HCT116 (cell line): ENCODE measurements around the gene GRIA4. TPM values are rescaled to one million over a fixed set of nuclear protein-coding genes. Genes with fewer than 3 reads are reported as not detected.

Source experiments
- ATAC-seq: fragments of 200-7000 bp; cut with Tn5 transposase; 2 replicates; pipeline ENCODE4 v1.9.1; 2020; ENCODE audit warnings: mild to moderate bottlenecking, moderate library complexity
- BruUV-seq: library from RNA; stranded (reverse); fragments of 400-500 nt; replicated peaks from 2 replicates; lab custom pipeline; 2021; lab: Mats Ljungman, UMichigan
- CTCF ChIA-PET: fragments of 300-600 bp; sonication (Branson Sonifier 250); formaldehyde crosslinking; loops from one replicate; lab custom pipeline; 2021; ENCODE audit warnings: antibody characterized with exemption; lab: Charles Lee
- POLR2A ChIA-PET: fragments of 300-600, 350-600 bp; sonication (Branson Sonifier 250); formaldehyde crosslinking; loops from one replicate; lab custom pipeline; 2021; ENCODE audit warnings: antibody characterized with exemption; lab: Charles Lee
- RAD21 ChIA-PET, 2 experiments: fragments of 300-600 bp; sonication (Branson Sonifier 250); formaldehyde crosslinking; loops; one replicate each; lab custom pipeline; 2023; ENCODE audit warnings: low total read pairs in 2 of 2; ENCODE audit not compliant: uncharacterized antibody in 2 of 2, unreplicated experiment in 2 of 2, low non-redundant PET in 1 of 2; lab: Charles Lee
- DNase-seq: peaks from one replicate; pipeline ENCODE4 v3.0.0-alpha.2; 2010; ENCODE audit warnings: low read depth, low spot score
- H2AFZ ChIP-seq: fragments of 200-600 bp; shearing (Covaris generic), sonication (generic); 2 replicates; pipeline ENCODE4 v1.6.1; 2017; ENCODE audit warnings: low read depth, mixed run types, mixed read lengths, antibody characterized with exemption, low read length; ENCODE audit not compliant: poor library complexity, severe bottlenecking
- H3K27ac ChIP-seq: 2 replicates; pipeline ENCODE4 v1.5.1; 2012; ENCODE audit warnings: low read depth, low read length
- H3K27me3 ChIP-seq: fragments of 200-600 bp; sonication (generic); 2 replicates; pipeline ENCODE4 v1.6.1; 2016; ENCODE audit warnings: mixed run types, low read length, mixed read lengths; ENCODE audit not compliant: insufficient read depth
- H3K36me3 ChIP-seq, 2 experiments: fragments of 200-500 bp in 1 of 2; fragments of 200-600 bp in 1 of 2; sonication (Bioruptor generic) in 1 of 2; sonication (generic) in 1 of 2; 2 replicates each; pipeline versions ENCODE4 v1.5.1 to v1.6.1; 2014 to 2016; ENCODE audit warnings: low read length in 2 of 2, inconsistent platforms in 1 of 2, mixed read lengths in 1 of 2, mixed run types in 1 of 2; ENCODE audit not compliant: insufficient read depth in 2 of 2, control insufficient read depth in 1 of 2
- H3K4me1 ChIP-seq, 2 experiments: fragments of 200-600 bp in 1 of 2; sonication (generic) in 1 of 2; 2 replicates each; pipeline versions ENCODE4 v1.5.1 to v1.6.1; 2012 to 2017; ENCODE audit warnings: low read length in 2 of 2, inconsistent platforms in 1 of 2, mild to moderate bottlenecking in 1 of 2, mixed read lengths in 1 of 2, mixed run types in 1 of 2, moderate library complexity in 1 of 2; ENCODE audit not compliant: insufficient read depth in 2 of 2, control insufficient read depth in 1 of 2
- H3K4me2 ChIP-seq: fragments of 200-600 bp; sonication (generic); 2 replicates; pipeline ENCODE4 v1.6.1; 2017; ENCODE audit warnings: mixed run types, low read length, mixed read lengths
- H3K4me3 ChIP-seq, 2 experiments: fragments of 200-600 bp in 1 of 2; sonication (generic) in 1 of 2; replicated peaks in 1 of 2; 2 replicates each; pipeline ENCODE4 v1.5.1; 2011 to 2016; ENCODE audit warnings: low read length in 2 of 2, control low read depth in 1 of 2, low read depth in 1 of 2, mild to moderate bottlenecking in 1 of 2, mixed read lengths in 1 of 2, mixed run types in 1 of 2
- H3K79me2 ChIP-seq: fragments of 200-600 bp; sonication (generic); 2 replicates; pipeline ENCODE4 v1.6.1; 2017; ENCODE audit warnings: mild to moderate bottlenecking, mixed run types, low read length, moderate library complexity, mixed read lengths; ENCODE audit not compliant: insufficient read depth
- H3K9ac ChIP-seq: fragments of 200-600 bp; sonication (generic); 2 replicates; pipeline ENCODE4 v1.6.1; 2016; ENCODE audit warnings: low read length, mixed read lengths
- H3K9me2 ChIP-seq: fragments of 200-600 bp; sonication (generic), shearing (Covaris generic); 2 replicates; pipeline ENCODE4 v1.6.1; 2017; ENCODE audit warnings: mixed run types, mild to moderate bottlenecking, moderate library complexity; ENCODE audit not compliant: insufficient read depth
- H3K9me3 ChIP-seq, 2 experiments: fragments of 200-500 bp in 1 of 2; fragments of 200-600 bp in 1 of 2; sonication (Bioruptor generic) in 1 of 2; sonication (generic) in 1 of 2; 2 replicates each; pipeline ENCODE4 v1.6.1; 2014 to 2017; ENCODE audit warnings: low read length in 2 of 2, mixed read lengths in 2 of 2, inconsistent platforms in 1 of 2, low read depth in 1 of 2, mild to moderate bottlenecking in 1 of 2, mixed run types in 1 of 2, moderate library complexity in 1 of 2; ENCODE audit not compliant: control insufficient read depth in 1 of 2, insufficient read depth in 1 of 2
- H4K20me1 ChIP-seq: fragments of 200-600 bp; sonication (generic), shearing (Covaris generic); 2 replicates; pipeline ENCODE4 v1.6.1; 2017; ENCODE audit warnings: mixed run types, mild to moderate bottlenecking, moderate library complexity; ENCODE audit not compliant: insufficient read depth
- CBX3 ChIP-seq: IDR thresholded peaks from 2 replicates; pipeline ENCODE4 v1.6.1; 2012; ENCODE audit warnings: low read depth
- ELF1 ChIP-seq: IDR thresholded peaks from 2 replicates; pipeline ENCODE4 v1.6.1; 2012; ENCODE audit warnings: low read depth, borderline replicate concordance
- JUND ChIP-seq: IDR thresholded peaks from 2 replicates; pipeline ENCODE4 v1.6.1; 2012
- POLR2A ChIP-seq: IDR thresholded peaks from 2 replicates; pipeline ENCODE4 v1.7.0; 2011; ENCODE audit warnings: borderline replicate concordance; ENCODE audit not compliant: insufficient read depth, insufficient read length; ENCODE audit errors: extremely low read depth
- POLR2AphosphoS5 ChIP-seq: IDR thresholded peaks from 2 replicates; pipeline ENCODE4 v1.6.1; 2011; ENCODE audit warnings: mild to moderate bottlenecking, low read depth, low read length, moderate library complexity
- RAD21 ChIP-seq: IDR thresholded peaks from 2 replicates; pipeline ENCODE4 v1.6.1; 2012; ENCODE audit warnings: low read depth, mild to moderate bottlenecking
- SIN3A ChIP-seq: IDR thresholded peaks from 2 replicates; pipeline ENCODE4 v1.6.1; 2012; ENCODE audit warnings: low read depth
- SP1 ChIP-seq: IDR thresholded peaks from 2 replicates; pipeline ENCODE4 v1.6.1; 2012; ENCODE audit warnings: low read depth
- YY1 ChIP-seq: IDR thresholded peaks from 2 replicates; pipeline ENCODE4 v1.6.1; 2011; ENCODE audit warnings: low read length, low read depth, moderate library complexity, mild to moderate bottlenecking; ENCODE audit not compliant: insufficient replicate concordance; ENCODE audit errors: extremely low read depth
- ZFX ChIP-seq: fragments of 450-650 bp; IDR thresholded peaks from 2 replicates; pipeline ENCODE4 v1.6.1; 2017
- intact Hi-C: fragments of 100-400 bp; cut with micrococcal nuclease; formaldehyde crosslinking; loops from 2 replicates; pipeline ENCODE4 v1.10.0; 2022
- total RNA-seq: library from RNA; stranded (reverse); gene quantifications from one replicate; pipeline ENCODE4 v1.2.1, GENCODE V29; 2021; ENCODE audit not compliant: unreplicated experiment
- TF ChIP-seq, protein P1 (sequence below): IDR thresholded peaks from 2 replicates; pipeline ENCODE4 v1.6.1; 2012
- TF ChIP-seq, protein P2 (sequence below): IDR thresholded peaks from 2 replicates; pipeline ENCODE4 v1.6.1; 2012; ENCODE audit warnings: low read depth

GRIA4 gene
- total RNA-seq, 1 experiment from 2014 or later: not detected

DNA sequence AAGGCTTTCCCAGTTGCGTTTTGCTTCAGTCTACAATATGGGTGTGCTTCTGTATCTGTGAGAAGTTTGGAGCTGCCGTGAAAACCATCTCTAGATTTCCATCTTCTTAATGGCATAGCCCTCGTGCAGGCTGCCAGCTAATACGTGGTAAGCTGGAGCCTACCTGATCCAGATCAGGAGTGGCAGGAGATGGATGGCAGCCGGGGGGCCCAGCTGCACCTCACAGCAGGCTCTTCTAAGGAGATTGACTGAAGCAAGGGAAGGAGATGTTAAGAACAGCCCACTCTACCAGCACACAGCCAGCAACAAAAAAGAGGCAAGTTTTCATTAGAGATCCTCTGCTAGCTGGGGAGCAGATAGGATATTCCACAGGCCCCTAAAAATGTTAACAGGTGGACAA, 296.6 kb downstream of the GRIA4 start:
- Histone ChIP-seq H3K9ac (no peak overlapping the region), H3K4me3 (no peak overlapping the region), H3K4me2 (no peak overlapping the region), H2AFZ (no peak overlapping the region), H3K9me3 (no peaks in the 10 kb centered on the region), H3K4me1 (no peaks in the 10 kb centered on the region), H4K20me1 (no peaks in the 10 kb centered on the region), H3K27ac (no peak overlapping the region), H3K27me3 (no peaks in the 10 kb centered on the region), H3K9me2 (no peaks in the 10 kb centered on the region), H3K79me2 (no peaks in the 10 kb centered on the region), H3K36me3 (no peaks in the 10 kb centered on the region)
- ChIA-PET POLR2A (no interaction called here), CTCF (no interaction called here), RAD21 (no interaction called here)
- no TSS peak for BruUV-seq
- intact Hi-C loops: no loop called here
- DNase-seq (no peak), ATAC-seq (no peak)
- no peak for TF ChIP-seq SIN3A
- TF ChIP-seq JUND: no peak
- no peak for TF ChIP-seq CBX3
- TF ChIP-seq, protein P1, sequence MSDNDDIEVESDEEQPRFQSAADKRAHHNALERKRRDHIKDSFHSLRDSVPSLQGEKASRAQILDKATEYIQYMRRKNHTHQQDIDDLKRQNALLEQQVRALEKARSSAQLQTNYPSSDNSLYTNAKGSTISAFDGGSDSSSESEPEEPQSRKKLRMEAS: no peak
- no peak for TF ChIP-seq YY1
- no peak for TF ChIP-seq POLR2AphosphoS5
- no peak for TF ChIP-seq ZFX
- TF ChIP-seq POLR2A: no peak
- TF ChIP-seq ELF1: no peak
- TF ChIP-seq SP1: no peak
- TF ChIP-seq RAD21: no peak
- TF ChIP-seq, protein P2, sequence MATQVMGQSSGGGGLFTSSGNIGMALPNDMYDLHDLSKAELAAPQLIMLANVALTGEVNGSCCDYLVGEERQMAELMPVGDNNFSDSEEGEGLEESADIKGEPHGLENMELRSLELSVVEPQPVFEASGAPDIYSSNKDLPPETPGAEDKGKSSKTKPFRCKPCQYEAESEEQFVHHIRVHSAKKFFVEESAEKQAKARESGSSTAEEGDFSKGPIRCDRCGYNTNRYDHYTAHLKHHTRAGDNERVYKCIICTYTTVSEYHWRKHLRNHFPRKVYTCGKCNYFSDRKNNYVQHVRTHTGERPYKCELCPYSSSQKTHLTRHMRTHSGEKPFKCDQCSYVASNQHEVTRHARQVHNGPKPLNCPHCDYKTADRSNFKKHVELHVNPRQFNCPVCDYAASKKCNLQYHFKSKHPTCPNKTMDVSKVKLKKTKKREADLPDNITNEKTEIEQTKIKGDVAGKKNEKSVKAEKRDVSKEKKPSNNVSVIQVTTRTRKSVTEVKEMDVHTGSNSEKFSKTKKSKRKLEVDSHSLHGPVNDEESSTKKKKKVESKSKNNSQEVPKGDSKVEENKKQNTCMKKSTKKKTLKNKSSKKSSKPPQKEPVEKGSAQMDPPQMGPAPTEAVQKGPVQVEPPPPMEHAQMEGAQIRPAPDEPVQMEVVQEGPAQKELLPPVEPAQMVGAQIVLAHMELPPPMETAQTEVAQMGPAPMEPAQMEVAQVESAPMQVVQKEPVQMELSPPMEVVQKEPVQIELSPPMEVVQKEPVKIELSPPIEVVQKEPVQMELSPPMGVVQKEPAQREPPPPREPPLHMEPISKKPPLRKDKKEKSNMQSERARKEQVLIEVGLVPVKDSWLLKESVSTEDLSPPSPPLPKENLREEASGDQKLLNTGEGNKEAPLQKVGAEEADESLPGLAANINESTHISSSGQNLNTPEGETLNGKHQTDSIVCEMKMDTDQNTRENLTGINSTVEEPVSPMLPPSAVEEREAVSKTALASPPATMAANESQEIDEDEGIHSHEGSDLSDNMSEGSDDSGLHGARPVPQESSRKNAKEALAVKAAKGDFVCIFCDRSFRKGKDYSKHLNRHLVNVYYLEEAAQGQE: no peak
